Measurements from ENCODE around the gene UBL7.
A peak's percentile ranks its signal among the peaks of the same experiment; 100 is the strongest.

Gene UBL7

DNA sequence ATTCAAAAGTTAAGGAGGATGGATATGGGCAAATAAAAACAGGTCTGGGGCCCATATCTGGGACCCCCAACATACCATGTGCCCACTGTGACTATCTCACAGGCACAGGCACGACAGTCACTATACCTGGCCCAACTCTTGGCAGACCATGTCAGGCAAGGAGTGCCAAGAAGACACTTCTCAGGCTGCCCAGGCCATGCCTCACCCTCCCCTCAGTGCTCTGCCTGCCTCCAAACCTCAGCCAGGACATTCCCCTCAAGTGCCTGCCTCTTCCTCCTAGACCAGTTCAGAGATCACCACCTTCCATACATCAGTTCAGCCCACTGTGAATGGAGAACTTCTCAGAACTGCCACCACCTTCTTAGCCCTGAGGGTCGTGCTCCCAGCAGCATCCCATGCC lies 22.8 kb downstream of the UBL7 start:
- no peak for DNase-seq

DNA sequence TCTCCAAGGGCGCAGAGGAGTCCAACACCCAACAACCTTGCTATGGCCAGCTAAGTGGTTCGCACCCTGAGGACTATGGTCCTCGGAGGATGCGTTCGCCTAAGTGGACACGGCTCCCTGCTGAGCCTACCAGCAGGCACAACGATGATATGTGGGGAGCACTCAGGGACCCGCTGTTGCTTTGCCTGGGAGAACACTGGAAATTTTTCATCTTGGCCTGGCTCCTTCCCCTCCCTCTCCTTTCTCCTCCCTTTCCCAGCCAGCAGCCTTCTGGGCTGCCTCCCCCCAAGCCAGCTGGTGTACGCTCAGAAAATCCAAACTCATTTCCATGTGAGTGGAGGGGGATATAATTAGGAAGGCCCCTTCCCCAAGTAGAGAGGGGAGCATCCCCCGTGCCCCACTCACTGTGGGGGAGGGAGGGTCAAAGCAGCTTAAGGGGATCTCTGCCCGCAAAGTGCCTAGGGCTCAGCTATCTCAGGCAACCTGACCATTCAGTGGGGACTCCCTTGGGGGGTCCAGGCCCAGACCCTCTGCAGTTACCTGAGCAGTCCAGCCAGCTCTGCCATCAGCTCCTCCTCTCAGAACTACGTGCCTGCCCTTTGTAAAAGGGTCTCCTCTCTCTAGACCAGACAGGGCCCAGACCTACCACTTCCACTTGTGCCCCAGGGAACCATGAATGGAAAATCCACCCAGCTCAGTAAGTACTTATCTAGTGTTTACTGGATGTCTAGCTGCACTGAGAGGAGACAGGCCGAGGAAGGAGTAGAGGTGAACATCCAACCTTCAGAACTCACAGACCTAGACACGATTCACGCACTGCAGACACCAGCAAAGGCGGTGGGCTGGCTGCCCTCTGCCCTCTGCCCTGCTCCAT lies 26.5 kb downstream of the UBL7 start:
- no peak for DNase-seq

DNA sequence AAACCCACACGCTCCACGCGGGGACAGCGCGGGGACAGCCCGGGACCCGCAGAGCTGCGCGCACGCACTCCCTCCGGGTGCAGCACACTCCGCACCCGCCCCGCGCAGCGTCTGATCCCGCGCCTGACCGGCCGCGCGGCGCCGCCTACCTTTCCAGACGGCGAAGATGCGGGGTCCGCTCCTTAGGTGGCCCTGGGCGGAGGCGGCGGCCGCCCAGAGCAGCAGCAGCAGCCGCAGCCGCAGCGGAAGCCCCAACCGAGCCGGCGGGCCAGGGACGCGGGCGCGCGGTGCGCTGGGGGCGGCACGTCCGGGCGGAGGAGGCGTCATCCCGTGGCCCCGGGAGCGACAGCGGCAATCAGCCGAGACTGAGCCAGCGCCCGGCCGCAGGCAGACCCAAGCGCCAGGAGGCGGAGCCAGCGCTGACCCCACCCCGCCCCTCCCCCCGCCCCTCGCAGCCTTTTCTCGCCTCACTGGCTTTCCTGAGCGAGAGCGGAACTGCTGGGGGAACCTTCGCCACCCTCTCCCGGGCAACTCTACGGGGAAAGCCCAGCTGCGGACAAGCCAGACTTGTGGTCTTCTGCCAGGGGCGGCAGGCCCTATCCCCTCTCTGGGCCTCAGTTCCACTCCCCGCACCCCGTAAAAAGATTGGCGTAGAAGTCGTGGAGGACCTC lies 27.2 kb downstream of the UBL7 start, which contains the start of gene SEMA7A:
Gene SEMA7A (minus strand): TSS at position 367 of the 671 bp plus-strand sequence. CDS start 40 bp downstream, at position 327.
- DNase-seq: peak; percentile 31

DNA sequence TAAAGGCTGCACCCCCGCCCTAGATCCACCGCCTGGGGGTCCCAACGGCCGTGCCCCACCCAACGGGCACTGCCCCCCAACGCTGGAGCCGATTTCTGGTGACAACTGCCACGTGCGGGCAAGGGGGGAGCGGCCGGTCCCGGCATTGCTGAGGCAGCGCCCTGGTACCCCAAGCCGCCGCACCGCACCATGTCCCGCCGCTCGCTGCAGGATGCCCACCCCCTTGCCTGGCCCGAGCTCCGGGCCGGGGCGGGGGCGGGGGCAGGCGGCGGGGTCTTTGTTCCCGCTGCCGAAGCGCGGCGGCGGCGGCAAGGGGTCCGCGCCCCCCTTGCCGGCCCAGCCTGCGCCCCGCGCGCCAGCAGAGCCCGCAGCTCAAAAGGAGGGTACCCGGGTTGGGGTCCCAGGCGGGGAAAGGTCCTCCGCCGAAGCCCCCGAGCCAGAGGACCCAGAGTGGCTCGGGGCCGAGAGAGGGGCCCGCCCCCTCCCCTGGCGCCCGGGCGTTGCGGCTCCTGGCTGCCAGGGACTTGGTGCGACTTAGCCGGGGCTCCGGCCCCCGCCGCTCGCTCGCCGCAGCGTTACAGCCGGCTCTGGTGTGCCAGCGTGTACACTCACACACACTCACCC lies 27.9 kb downstream of the UBL7 start:
- DNase-seq: no peak

DNA sequence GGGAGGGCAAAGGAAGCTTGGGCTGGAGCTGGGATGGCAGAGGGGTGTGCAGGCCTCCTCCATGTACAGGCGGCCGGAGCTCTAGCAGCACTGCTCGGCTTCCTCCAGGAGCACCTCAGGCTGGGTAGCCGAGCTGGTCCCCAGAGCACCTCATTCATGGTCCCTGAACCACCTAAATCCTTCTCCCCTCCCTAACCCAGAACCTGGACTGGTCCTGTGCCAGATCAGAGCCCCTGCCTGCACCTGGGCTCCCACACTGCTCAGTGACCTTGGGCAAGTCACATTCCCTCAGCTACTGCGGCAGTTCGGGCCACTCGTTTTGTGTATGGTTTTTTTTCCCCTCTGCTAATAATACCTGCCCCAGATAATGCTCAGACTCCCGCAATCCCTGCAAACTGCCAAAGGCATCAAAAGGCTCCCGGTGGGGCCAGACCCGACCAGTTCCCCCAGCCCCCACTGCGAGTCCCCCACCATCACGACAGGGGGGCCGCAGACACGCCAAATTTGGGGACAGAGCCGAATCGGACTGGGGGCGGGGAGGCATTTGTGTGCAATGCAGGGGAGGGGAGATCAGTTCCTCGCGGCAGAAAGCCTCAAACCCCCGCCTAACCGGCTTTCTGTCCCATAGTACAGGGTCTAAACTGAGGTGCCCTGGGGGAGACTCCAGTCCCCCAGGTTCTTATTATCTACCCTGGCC lies 28.5 kb downstream of the UBL7 start:
- no peak for DNase-seq

DNA sequence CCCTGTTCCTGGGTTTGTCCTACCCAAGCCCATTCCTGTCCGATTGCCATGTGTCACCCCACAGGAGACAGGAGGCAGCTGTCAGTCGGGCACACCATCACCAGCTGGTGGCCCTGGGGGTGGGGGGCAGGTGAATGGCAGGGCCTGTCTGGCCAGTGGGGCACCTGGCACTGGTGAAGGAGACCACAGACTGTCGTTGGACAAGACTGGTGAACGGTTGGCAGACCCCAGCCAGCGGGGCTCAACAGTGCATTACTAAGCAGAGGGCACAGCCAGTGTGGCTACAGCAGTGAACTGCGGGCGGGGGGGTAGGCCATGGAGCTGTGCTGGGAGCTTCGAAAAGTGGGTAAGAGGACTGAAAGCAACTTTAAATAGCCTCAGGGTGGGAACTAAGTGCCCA lies 29.3 kb downstream of the UBL7 start:
- no peak for DNase-seq

DNA sequence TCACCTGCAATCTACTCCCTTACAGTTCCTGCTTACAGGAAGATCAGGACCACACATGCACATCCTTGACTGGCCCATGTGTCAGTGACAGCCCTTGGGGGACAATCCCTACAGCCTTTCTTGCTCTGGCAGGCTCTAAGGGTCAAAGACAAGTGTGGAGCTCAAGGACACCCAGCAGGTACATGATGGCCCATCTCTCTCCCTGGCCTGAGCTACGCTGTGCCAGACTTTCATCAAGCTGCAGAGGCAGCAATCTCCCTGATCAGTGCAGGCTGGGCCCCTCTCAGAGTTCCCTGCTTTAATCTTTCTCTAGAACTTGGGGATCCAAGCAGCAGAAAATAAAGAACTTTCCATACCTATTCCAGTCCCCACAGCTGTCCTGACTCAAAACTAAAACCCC lies 29.8 kb downstream of the UBL7 start:
- DNase-seq: no peak

DNA sequence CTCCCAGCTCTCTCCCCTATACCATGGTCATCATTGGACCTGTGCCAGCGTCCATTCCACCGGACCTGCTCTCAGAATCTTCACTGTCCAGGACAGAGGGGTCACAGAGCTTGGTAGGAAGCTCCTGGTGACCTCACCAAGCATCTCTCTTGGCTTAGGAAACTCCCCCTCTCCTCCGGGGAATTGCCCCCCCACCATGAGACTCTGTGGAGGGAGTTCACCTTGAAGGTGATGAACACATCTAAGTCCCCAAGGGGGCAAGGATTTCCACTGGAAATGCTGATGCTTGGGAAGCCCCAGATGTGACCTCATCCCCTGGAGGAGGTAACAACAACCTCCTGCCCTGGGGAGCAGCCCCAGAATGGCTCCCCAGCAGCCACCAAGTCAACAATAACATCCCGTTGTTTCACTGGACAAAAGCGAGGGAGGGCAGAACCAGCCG lies 30.4 kb downstream of the UBL7 start:
- DNase-seq: no peak

DNA sequence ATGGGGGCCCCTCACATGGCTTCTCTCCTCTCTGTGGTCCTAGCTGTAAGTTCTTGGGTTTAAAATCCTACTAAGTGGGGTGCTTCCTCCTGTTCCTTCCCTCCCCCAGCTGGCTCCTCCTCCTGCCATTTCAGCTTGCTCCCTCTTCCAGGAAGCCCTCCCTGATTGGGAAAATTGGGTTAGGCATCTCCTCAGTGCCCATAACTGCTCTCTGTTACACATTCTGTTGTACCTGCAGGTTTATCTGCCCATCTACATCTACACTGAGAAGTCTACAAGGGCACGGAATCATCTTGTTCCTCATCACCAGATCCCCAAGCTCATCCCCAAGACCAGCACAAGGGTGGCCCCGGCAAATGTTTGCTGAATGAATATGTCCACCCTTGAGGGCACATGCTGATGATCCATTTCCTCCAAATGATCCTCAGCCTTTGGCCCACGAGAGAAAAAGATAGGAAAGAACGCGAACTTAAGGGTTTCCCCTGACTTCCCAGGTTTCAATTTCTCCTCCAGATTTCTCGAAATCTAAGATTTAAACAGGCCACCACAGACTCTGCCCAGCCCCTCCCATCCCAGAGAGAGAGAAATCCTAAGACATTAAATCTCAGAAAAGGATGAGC lies 31.1 kb downstream of the UBL7 start:
- DNase-seq: no peak

DNA sequence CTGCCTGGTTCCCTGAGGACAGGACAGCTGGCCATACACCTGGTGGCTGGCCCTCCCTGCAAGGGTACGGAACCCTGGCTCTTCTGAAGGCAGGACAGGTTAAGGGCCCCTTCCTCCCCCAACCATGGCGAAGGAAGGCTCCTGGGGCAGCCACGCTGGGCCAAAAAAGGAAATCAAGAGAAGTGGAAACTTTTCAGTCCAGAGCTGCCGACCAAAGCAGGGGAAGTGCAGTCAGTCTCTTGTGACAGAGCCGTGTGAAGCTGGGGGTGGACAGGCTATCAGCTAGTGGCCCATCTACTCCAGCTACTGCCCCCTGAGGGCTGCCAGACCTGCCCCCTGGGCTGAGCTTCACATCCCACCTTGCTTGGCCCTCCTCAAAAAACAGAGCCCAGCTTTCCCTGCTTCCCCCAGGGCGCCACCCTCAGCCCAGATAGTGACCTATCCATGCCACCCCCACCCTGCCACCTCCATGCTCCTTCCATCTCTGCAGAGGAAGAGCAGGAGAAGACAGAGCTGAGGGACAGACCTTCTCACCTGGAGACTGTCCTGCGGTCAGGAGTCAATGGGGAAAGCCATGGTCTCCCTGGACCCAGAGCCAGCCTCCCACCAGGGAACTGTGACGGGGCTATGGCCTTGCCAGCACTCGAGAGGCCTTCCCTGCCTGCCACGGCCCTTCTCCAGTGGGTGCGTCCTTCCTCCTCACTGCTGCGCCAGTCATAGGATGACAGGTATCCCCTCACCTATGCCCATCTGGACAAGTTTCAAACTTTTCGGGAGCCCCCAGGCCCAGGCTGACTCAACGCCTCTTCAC lies 31.8 kb downstream of the UBL7 start:
- no peak for DNase-seq

DNA sequence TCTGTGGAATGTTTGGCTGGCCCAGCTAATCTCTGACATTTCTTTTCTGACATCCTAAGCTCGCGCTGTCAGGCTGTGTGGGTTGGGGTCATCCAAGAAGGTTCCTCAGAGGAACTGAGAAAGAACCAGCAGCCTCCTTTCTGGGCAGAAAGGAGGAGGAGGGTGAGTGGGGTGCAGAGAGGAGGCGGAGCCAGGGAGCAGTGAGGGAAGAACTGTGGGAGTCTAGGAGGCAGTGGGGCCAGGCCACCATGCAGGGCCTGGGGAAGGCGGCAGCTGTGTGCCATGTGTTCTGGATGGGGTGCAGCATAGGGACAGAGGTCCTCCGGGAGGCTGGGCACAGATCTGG lies 32.5 kb downstream of the UBL7 start:
- no peak for DNase-seq

DNA sequence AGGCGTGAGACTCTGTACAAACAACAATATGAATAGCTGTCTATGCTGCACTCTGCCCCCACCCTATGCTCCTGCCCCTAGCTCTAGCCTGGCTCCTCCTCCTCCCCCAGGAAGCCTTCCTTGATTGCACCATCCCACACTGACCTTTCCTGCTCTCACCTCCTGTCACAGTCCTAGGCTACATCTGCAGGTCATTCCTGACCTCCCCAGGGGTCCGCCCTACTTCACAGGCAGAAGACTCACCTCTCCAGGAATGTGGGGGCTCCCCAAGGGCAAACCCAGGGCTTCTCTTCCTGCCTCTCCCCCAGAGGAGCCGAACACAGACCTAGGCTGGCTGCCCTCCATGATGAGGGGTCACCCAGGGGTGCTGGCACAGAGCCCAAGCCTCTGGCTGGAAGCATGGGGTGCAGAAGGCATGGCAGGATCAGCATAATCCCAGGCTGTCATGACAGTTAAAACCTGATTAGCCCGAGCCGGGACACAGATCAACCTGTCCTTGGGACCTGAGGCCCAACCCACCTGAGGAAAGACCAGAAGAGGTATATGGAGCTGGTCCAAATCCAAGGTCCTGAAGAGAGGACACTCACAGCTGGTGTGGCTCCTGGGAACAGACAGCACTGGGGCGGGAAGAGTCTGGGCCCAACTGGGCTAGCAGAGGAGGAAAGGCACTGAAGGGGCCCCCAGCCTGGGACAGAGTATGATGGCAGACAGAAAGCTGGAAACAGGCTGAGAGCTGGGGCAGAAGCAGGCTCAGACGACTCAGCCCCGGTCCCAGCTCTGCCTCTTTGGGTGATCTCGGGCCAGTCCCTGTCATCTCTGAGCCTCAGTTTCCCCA lies 33.1 kb downstream of the UBL7 start:
- no peak for DNase-seq

DNA sequence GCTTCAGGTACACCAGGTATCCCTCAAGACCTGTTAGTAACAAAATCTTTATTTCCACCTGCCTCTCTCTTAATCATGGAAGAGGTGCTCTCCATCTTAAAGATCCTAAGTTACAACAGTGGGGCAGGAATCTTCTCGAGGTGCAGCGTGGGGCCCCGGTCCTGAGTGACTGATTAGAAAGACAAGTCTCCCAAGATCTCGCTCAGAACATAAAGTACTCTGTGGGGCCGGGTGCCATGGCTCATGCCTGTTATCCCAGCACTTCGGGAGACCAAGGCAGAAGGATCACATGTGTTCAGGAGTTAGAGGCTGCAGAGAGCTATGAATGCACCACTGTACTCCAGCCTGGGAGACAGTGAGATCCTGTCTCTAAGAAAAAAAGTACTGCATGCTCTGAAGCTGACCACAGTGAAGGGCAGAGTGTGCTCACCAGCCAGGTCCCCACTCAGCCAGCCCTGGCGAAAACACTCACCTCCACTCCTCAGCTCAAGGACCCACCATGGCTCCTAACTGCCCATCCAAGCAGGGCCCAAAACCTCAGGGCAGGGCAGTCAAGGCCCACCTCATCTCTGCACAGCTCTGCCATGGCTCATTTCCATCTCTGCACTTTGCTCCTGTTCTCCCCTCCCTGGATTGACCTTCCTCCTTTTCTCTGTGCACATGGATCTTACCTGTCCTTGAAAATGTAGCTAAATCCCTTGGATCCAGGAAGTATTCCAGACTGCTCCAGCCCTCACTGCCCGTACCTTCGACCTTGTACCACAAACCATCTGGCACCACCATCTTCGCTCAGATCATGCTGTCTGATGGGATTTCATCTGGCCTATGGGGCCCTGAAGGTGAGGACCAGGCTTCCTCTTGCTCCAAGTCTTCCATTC lies 34.3 kb downstream of the UBL7 start:
- no peak for DNase-seq

DNA sequence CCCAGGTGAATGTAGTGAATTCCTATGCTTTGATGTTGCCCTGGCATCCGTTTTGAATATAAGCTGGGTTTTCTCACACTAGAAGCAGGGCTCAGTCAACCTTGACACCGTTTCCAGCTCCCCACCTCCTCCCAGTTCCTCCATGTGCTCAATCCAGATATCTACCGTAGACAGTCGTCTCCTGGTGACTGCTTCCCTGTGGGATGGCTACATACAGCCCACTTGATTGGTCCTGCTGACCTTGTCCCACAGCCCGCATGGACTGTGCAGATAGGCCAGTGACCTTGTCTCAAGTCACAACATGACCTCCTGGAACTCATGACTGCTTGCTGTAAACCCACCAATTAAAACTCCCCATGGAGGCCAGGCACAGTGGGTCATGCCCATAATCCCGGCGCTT lies 35.3 kb downstream of the UBL7 start:
- no peak for DNase-seq

DNA sequence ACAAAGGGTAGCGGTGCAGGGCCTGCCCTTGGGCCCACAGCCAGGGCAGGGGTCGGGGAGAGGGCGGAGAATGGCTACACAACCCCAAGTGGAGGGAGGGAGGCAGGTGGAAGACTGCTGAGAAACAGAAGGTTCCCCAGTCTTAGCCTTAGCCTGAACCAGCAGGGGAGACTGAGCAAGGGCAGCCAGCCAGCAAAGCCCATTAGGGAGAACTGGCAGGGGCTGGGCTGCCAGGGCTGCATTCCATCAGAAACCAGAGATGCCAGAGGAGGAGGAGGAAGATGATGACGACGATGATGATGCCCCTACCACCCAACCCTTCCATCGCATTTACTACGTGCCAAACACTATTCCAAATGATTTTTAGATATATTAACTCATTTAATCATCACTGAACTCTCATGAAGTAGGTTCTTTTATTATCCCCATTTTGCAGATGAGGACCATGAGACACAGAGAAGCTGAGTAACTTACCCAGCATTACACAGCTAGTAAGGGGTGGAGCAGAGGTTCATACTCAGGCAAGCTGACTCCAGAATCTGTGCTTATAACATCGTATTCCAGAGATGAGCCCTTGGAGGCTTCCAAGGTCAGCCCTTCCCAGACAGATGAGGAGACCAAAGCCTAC lies 35.9 kb downstream of the UBL7 start:
- no peak for DNase-seq

DNA sequence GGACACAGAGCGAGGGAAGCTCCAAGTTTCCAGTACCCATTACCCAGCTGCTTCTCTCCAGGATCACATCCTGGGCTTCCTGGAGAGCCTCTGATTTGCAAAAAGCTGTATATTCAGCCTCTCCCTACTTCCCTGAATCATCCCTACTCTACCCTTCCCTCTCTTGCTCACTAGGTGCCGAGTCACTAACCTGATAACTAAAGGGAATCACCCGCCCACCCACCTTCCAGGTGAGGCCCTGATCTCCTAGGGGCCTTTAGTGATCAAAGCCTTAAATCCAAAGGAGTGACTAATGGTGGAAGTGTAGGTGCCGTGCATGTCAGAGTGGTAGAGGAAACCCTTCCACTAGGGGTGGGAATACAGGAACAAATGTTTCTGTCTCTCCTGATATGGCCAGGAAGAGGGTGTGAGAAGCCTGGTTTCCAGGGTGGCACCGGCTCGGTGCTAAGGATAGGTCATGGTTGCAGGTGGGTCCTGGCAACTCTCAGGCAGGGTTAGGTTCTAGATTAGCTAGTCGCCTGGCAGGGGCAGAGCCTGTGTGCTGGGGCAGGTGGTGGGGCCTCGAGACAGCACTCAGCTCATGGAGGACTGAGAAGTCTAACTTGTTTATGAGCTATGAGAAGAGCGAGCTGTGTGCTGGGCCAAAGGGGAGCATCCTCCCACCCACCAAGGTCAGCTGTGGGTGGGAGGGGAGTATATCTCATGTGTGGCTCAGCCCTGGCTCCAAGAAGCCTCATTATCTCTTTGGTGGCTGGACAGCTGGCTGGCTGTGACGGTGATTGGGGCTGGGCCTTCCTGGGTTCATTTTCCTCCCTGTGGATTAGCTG lies 37.3 kb downstream of the UBL7 start:
- no peak for DNase-seq

DNA sequence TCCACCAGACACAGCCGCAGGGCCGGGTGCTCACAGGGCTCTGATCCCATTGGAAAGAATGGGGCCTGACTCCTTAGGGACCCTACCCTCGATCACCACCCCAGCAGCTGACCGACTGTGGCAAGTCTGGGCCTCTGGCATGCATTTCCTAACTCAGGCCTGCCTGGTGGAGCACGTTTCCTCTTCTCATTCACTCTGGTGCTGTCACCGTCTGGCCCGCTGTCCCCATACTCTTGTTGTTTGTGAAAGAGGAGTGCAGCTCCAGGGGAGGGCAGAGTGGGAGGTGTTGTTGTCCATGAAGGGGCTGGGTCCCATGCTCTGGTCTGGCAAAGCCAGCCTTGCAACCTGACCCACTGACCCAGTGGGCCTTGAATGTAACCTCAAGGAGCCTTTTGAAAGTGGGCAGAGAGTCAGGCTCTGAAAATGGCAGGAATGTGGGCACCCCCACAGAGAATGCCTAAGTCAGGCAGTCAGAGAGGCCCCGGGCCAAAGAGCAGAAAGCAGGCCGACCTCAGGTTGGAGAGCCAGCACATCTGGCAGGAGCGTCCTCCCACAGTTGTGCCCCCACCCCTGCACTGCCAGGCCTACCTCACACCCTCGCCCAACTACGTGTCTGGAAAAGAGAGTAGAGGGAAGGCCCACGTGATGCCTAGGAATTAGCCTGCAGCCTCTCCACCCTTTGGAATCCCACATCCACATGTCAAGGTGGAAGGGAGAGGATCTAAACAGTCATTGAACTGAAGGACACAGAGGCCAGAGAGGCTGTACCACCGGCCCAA lies 38.1 kb downstream of the UBL7 start:
- no peak for DNase-seq

DNA sequence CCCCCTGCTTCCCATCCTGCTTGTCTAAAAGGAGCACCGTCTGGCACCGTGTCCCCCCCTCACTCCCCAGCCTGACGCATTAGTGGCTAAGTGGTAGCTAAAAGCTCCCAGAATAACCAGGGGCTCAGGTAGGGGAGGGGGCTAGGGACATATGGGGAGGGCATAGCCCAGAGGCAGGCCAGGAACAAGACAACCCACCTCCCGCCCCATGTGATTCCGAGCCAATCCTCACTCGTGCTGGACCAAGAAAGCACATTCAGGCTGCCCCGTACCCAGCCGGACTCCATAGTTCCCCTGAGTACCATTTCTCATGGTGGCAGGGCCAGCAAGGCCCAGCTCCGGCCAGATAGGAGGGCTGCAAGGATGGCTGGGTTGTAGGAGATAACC lies 38.7 kb downstream of the UBL7 start:
- DNase-seq: no peak
